PFSK-1 (cell line): ENCODE results near the gene GAR1.

ENCODE experiments used
- POLR2AphosphoS5 ChIP-seq: IDR thresholded peaks from 2 replicates; pipeline ENCODE4 v1.6.1; 2012; ENCODE audit warnings: low read depth, mild to moderate bottlenecking, control low read depth, low read length, moderate library complexity
- TAF1 ChIP-seq: IDR thresholded peaks from 2 replicates; pipeline ENCODE4 v1.6.1; 2012; ENCODE audit warnings: low read length, control low read depth, borderline replicate concordance; ENCODE audit not compliant: insufficient read depth
- TF ChIP-seq, protein P1 (sequence below), 2 experiments: IDR thresholded peaks; 2 replicates each; pipeline versions ENCODE4 v1.6.1 to v1.8.0; 2011 to 2012; ENCODE audit warnings: low read depth in 2 of 2, low read length in 2 of 2, control low read depth in 1 of 2, inconsistent platforms in 1 of 2, mild to moderate bottlenecking in 1 of 2, moderate library complexity in 1 of 2; ENCODE audit not compliant: insufficient read depth in 1 of 2

DNA sequence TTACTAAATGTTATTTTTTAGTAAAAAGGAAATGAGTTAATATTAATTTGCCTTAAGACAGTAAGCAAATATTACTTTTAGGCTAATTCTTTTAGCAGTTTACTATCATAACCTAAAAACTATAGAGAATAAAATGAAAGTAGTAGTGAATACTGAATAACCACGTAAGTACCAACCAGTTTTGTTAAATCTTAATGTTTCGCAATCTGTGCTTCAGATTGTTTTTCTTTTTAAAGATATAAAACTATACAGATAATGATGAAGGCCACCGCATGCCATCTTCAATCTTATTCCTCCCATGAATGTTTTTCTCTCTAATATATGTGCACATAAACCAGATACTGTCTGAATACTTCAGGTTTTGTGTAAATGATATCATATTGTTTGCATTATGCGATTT, 18.2 kb downstream of the GAR1 start:
- no peak for TF ChIP-seq POLR2AphosphoS5
- TF ChIP-seq TAF1, result no peak
- TF ChIP-seq, protein P1, sequence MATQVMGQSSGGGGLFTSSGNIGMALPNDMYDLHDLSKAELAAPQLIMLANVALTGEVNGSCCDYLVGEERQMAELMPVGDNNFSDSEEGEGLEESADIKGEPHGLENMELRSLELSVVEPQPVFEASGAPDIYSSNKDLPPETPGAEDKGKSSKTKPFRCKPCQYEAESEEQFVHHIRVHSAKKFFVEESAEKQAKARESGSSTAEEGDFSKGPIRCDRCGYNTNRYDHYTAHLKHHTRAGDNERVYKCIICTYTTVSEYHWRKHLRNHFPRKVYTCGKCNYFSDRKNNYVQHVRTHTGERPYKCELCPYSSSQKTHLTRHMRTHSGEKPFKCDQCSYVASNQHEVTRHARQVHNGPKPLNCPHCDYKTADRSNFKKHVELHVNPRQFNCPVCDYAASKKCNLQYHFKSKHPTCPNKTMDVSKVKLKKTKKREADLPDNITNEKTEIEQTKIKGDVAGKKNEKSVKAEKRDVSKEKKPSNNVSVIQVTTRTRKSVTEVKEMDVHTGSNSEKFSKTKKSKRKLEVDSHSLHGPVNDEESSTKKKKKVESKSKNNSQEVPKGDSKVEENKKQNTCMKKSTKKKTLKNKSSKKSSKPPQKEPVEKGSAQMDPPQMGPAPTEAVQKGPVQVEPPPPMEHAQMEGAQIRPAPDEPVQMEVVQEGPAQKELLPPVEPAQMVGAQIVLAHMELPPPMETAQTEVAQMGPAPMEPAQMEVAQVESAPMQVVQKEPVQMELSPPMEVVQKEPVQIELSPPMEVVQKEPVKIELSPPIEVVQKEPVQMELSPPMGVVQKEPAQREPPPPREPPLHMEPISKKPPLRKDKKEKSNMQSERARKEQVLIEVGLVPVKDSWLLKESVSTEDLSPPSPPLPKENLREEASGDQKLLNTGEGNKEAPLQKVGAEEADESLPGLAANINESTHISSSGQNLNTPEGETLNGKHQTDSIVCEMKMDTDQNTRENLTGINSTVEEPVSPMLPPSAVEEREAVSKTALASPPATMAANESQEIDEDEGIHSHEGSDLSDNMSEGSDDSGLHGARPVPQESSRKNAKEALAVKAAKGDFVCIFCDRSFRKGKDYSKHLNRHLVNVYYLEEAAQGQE (IDR thresholded peaks at IDR 0.05; ENCODE audit: insufficient read depth in 1 of 2, low read depth in 2 of 2, low read length in 2 of 2), result no peak
